ENCODE results near the gene KLF13.

Gene KLF13

GRCh38 chr15:31331389-31331788, 4.8 kb downstream of the KLF13 start:
- peaks cover 16% of the 10 kb centered on the region for H3F3A ChIP-seq (ENCODE audit: control insufficient read depth, insufficient read depth)
- no peaks in the 10 kb centered on the region for H3K27me3 ChIP-seq (ENCODE audit: control insufficient read depth, low read length)
- H3K4me1 ChIP-seq (ENCODE audit: control insufficient read depth, low read length): peaks cover 78% of the 10 kb centered on the region
- H3K36me3 ChIP-seq (ENCODE audit: control insufficient read depth, low read length): peaks cover 51% of the 10 kb centered on the region
- H3K4me3 ChIP-seq (ENCODE audit: low read length): peak overlapping the region; percentile 94
- H3K9me3 ChIP-seq (ENCODE audit: control insufficient read depth, insufficient read depth, low read length): no peaks in the 10 kb centered on the region
- H3K79me2 ChIP-seq (ENCODE audit: control insufficient read depth, low read length): peaks cover 91% of the 10 kb centered on the region
- no peak for TF ChIP-seq CTCF (IDR thresholded peaks at IDR 0.05; ENCODE audit: low read depth, low read length, poor library complexity, severe bottlenecking)
- TF ChIP-seq EZH2phosphoT487 (IDR thresholded peaks at IDR 0.05; ENCODE audit: borderline replicate concordance, low read length): no peak
- peaks cover 21% of the 10 kb centered on the region for H4K20me1 ChIP-seq (ENCODE audit: control insufficient read depth, insufficient read depth, low read depth, low read length)
- H3K9me2 ChIP-seq (replicated peaks; ENCODE audit: control insufficient read depth, low read length): no peaks in the 10 kb centered on the region
- peak overlapping the region; percentile 10; the same call in 1 of the 2 replicates for H3K27ac ChIP-seq (ENCODE audit: low read depth, low read length)
- H3K4me2 ChIP-seq (ENCODE audit: low read length): peak overlapping the region; percentile 96

- TF ChIP-seq EZH2phosphoT487 (IDR thresholded peaks at IDR 0.05; ENCODE audit: borderline replicate concordance, low read length): no peak
- no peak for TF ChIP-seq CTCF (IDR thresholded peaks at IDR 0.05; ENCODE audit: low read depth, low read length, poor library complexity, severe bottlenecking)
- Histone ChIP-seq H3K4me3 (ENCODE audit: low read length) (peak overlapping the region; percentile 94), H3K79me2 (ENCODE audit: control insufficient read depth, low read length) (peaks cover 96% of the 10 kb centered on the region), H3K27ac (ENCODE audit: low read depth, low read length) (peak overlapping the region; percentile 32), H3K9me2 (replicated peaks; ENCODE audit: control insufficient read depth, low read length) (no peaks in the 10 kb centered on the region), H4K20me1 (ENCODE audit: control insufficient read depth, insufficient read depth, low read depth, low read length) (peaks cover 21% of the 10 kb centered on the region), H3K27me3 (ENCODE audit: control insufficient read depth, low read length) (no peaks in the 10 kb centered on the region), H3K4me1 (ENCODE audit: control insufficient read depth, low read length) (peaks cover 85% of the 10 kb centered on the region), H3K9me3 (ENCODE audit: control insufficient read depth, insufficient read depth, low read length) (no peaks in the 10 kb centered on the region), H3K4me2 (ENCODE audit: low read length) (peak overlapping the region; percentile 96), H3K36me3 (ENCODE audit: control insufficient read depth, low read length) (peaks cover 55% of the 10 kb centered on the region), H3F3A (ENCODE audit: control insufficient read depth, insufficient read depth) (peaks cover 24% of the 10 kb centered on the region)
Measured at GRCh38 chr15:31332020-31332680, 5.5 kb downstream of the KLF13 start.

- Histone ChIP-seq H3K4me3 (ENCODE audit: low read length) (peak overlapping the region; percentile 94), H4K20me1 (ENCODE audit: control insufficient read depth, insufficient read depth, low read depth, low read length) (peaks cover 21% of the 10 kb centered on the region), H3K36me3 (ENCODE audit: control insufficient read depth, low read length) (peaks cover 56% of the 10 kb centered on the region), H3K9me3 (ENCODE audit: control insufficient read depth, insufficient read depth, low read length) (no peaks in the 10 kb centered on the region), H3K4me1 (ENCODE audit: control insufficient read depth, low read length) (peaks cover 91% of the 10 kb centered on the region), H3K4me2 (ENCODE audit: low read length) (peak overlapping the region; percentile 96), H3K9me2 (replicated peaks; ENCODE audit: control insufficient read depth, low read length) (no peaks in the 10 kb centered on the region), H3F3A (ENCODE audit: control insufficient read depth, insufficient read depth) (peaks cover 29% of the 10 kb centered on the region), H3K79me2 (ENCODE audit: control insufficient read depth, low read length) (peaks cover 98% of the 10 kb centered on the region), H3K27me3 (ENCODE audit: control insufficient read depth, low read length) (no peaks in the 10 kb centered on the region), H3K27ac (ENCODE audit: low read depth, low read length) (peak overlapping the region; percentile 32)
- TF ChIP-seq CTCF (IDR thresholded peaks at IDR 0.05; ENCODE audit: low read depth, low read length, poor library complexity, severe bottlenecking) (no peak), EZH2phosphoT487 (IDR thresholded peaks at IDR 0.05; ENCODE audit: borderline replicate concordance, low read length) (no peak)
Measured at GRCh38 chr15:31332681-31333071, 6.0 kb downstream of the KLF13 start.
